GM19324 (cell line): ENCODE data around the gene PFDN2.

Experiments used
- ATAC-seq: cut with Tn5 transposase; IDR thresholded peaks from one replicate; pipeline ENCODE4 v1.9.1; 2021; ENCODE audit warnings: mild to moderate bottlenecking, moderate library complexity; ENCODE audit not compliant: unreplicated experiment, low FRiP score

The PFDN2 gene

GRCh38 chr1:161111527-161111926 is 6.3 kb downstream of the PFDN2 start:
- no peak for ATAC-seq

- no peak for ATAC-seq
Measured at GRCh38 chr1:161111117-161111516, 6.7 kb downstream of the PFDN2 start.

GRCh38 chr1:161106431-161106830 is 11.4 kb downstream of the PFDN2 start:
- no peak for ATAC-seq

GRCh38 chr1:161100556-161100955 is 17.3 kb downstream of the PFDN2 start:
- ATAC-seq: no peak

- ATAC-seq: no peak
Measured at GRCh38 chr1:161099090-161099802, 18.6 kb downstream of the PFDN2 start.

GRCh38 chr1:161098210-161099068 is 19.4 kb downstream of the PFDN2 start, which contains the start of gene KLHDC9:
TSS of gene KLHDC9 (plus strand) at chr1:161098361. CDS start at chr1:161098536, 175 bp downstream.
- peak; percentile 72 for ATAC-seq

GRCh38 chr1:161096530-161096929 is 21.3 kb downstream of the PFDN2 start:
- no peak for ATAC-seq

GRCh38 chr1:161096015-161096414 is 21.8 kb downstream of the PFDN2 start:
- ATAC-seq: no peak

GRCh38 chr1:161095230-161095629 is 22.6 kb downstream of the PFDN2 start:
- no peak for ATAC-seq

GRCh38 chr1:161094481-161094880 is 23.4 kb downstream of the PFDN2 start:
- ATAC-seq: no peak

- no peak for ATAC-seq
Measured at GRCh38 chr1:161092621-161093028, 25.2 kb downstream of the PFDN2 start.

GRCh38 chr1:161091796-161092507 is 25.9 kb downstream of the PFDN2 start:
- no peak for ATAC-seq

- no peak for ATAC-seq
Measured at GRCh38 chr1:161091093-161091492, 26.7 kb downstream of the PFDN2 start.

- ATAC-seq: no peak
Measured at GRCh38 chr1:161090617-161091016, 27.2 kb downstream of the PFDN2 start.

- no peak for ATAC-seq
Measured at GRCh38 chr1:161089938-161090337, 27.9 kb downstream of the PFDN2 start.

GRCh38 chr1:161089251-161089924 is 28.4 kb downstream of the PFDN2 start, which contains the start of gene NECTIN4:
TSS of gene NECTIN4 (minus strand) at chr1:161089558. CDS start at chr1:161089296, 262 bp downstream.
- ATAC-seq: no peak

- ATAC-seq: no peak
Measured at GRCh38 chr1:161088587-161089110, 29.2 kb downstream of the PFDN2 start.

- ATAC-seq: no peak
Measured at GRCh38 chr1:161086457-161086856, 31.4 kb downstream of the PFDN2 start.

GRCh38 chr1:161085165-161085564 is 32.7 kb downstream of the PFDN2 start:
- ATAC-seq: no peak

GRCh38 chr1:161084597-161084988 is 33.2 kb downstream of the PFDN2 start:
- ATAC-seq: no peak
